Aorta (tissue), 5 donors: ENCODE results near the gene ARFIP1. TPM values are rescaled to one million over a fixed set of nuclear protein-coding genes. Genes with fewer than 3 reads are reported as not detected.

Experiments
- ATAC-seq: fragments of 200-7000 bp; cut with Tn5 transposase; one replicate; pipeline ENCODE4 v1.9.1; 2022; ENCODE audit warnings: moderate library complexity; ENCODE audit not compliant: low FRiP score
- DNase-seq, 2 donors: peaks; one replicate each; pipeline ENCODE4 v3.0.0-alpha.2; 2020
- H3K27ac ChIP-seq, 2 donors: one replicate each; pipeline ENCODE4 v1.5.1; 2013; ENCODE audit warnings: low read length in 2 of 2, mild to moderate bottlenecking in 2 of 2, moderate library complexity in 2 of 2, control low read depth in 1 of 2, inconsistent platforms in 1 of 2, low read depth in 1 of 2
- H3K27me3 ChIP-seq, 2 donors: one replicate each; pipeline ENCODE4 v1.6.1; 2013; ENCODE audit warnings: control low read depth in 1 of 2, low read length in 1 of 2, mild to moderate bottlenecking in 1 of 2, moderate library complexity in 1 of 2; ENCODE audit not compliant: insufficient read depth in 2 of 2, control insufficient read depth in 1 of 2
- H3K36me3 ChIP-seq, 2 donors: one replicate each; pipeline ENCODE4 v1.6.1; 2013; ENCODE audit warnings: control low read depth in 1 of 2, low read length in 1 of 2, mild to moderate bottlenecking in 1 of 2; ENCODE audit not compliant: insufficient read depth in 2 of 2, control insufficient read depth in 1 of 2
- H3K4me1 ChIP-seq, 2 donors: one replicate each; pipeline ENCODE4 v1.6.1; 2013; ENCODE audit warnings: low read length in 2 of 2, control low read depth in 1 of 2, mild to moderate bottlenecking in 1 of 2, moderate library complexity in 1 of 2; ENCODE audit not compliant: insufficient read depth in 2 of 2, control insufficient read depth in 1 of 2
- H3K4me3 ChIP-seq, 2 donors: one replicate each; pipeline ENCODE4 v1.5.1; 2013; ENCODE audit warnings: low read length in 2 of 2, control low read depth in 1 of 2, mild to moderate bottlenecking in 1 of 2
- H3K9me3 ChIP-seq: one replicate; pipeline ENCODE4 v1.6.1; 2013; ENCODE audit warnings: mild to moderate bottlenecking, low read length; ENCODE audit not compliant: control insufficient read depth
- WGBS, 2 donors: extraction: QIAGEN DNeasy Blood & Tissue Kit; methylation state at CpG; one replicate each; pipeline ENCODE4 v1.1.7; 2013; 5-methylcytosine and 5-hydroxymethylcytosine counted together
- intact Hi-C, 2 donors: fragments of 100-400 bp; cut with DNase I; formaldehyde crosslinking; loops; one replicate each; pipeline versions ENCODE4 v1.14.2 to v1.15.0; 2022
- polyA plus RNA-seq, 2 donors: library from polyadenylated mRNA; stranded (reverse); fragments of 200-250 nt; gene quantifications; one replicate each; pipeline ENCODE4 v1.2.3, GENCODE V29; 2013
- total RNA-seq, 2 donors: library from RNA; stranded (reverse); fragmentation: NEBNext Ultra II Directional; extraction: Animal tissue kit (Norgen Biotek cat#: 25700); gene quantifications; one replicate each; pipeline ENCODE4 v1.2.1, GENCODE V29; 2021
- donor health status: healthy with polysubstance abuse.
- donor health status: Bipolar disorder and iron deficiency.
- donor health status: DM: no; HTN: no; CAD: no.
- donor health status: DM: no; HTN: no; CAD: no.
- donor health status: DM: yes; HTN: yes; CAD: no.

ARFIP1 gene
- total and polyA plus RNA-seq, 4 donors = 16.5 to 30.4 (median 28.4) TPM

- ATAC-seq (no peak), DNase-seq (no peak)
- H3K4me3 ChIP-seq = no peak overlapping the region
- intact Hi-C loops = no loop called here
- H3K27me3 ChIP-seq = no peaks in the 10 kb centered on the region
- H3K36me3 ChIP-seq = peaks cover 0 to 2% of the 10 kb centered on the region in 2 donors
- 97 to 99% methylated on average over 9 of the region's 9 CpGs for WGBS, 2 donors
- H3K9me3 ChIP-seq = no peaks in the 10 kb centered on the region
- H3K4me1 ChIP-seq = no peaks in the 10 kb centered on the region
- H3K27ac ChIP-seq = no peak overlapping the region
Observed at GRCh38 chr4:152945639-152946038, 165.9 kb downstream of the ARFIP1 start.

- Histone ChIP-seq H3K4me3 (no peak overlapping the region), H3K4me1 (no peaks in the 10 kb centered on the region), H3K27me3 (no peaks in the 10 kb centered on the region), H3K36me3 (peaks cover 0 to 2% of the 10 kb centered on the region in 2 donors), H3K27ac (no peak overlapping the region), H3K9me3 (no peaks in the 10 kb centered on the region)
- intact Hi-C loops = no loop called here
- ATAC-seq = no peak
- 84 to 88% methylated on average over 4 of the region's 4 CpGs for WGBS, 2 donors
- DNase-seq = no peak
Observed at GRCh38 chr4:152946446-152946845, 166.7 kb downstream of the ARFIP1 start.

- no peaks in the 10 kb centered on the region for H3K4me1 ChIP-seq
- H3K27me3 ChIP-seq = no peaks in the 10 kb centered on the region
- no peak overlapping the region for H3K4me3 ChIP-seq
- H3K27ac ChIP-seq = no peak overlapping the region
- no peak for ATAC-seq
- no peak for DNase-seq
- intact Hi-C loops = no loop called here
- WGBS, 2 donors = 80 to 83% methylated on average over 2 of the region's 2 CpGs
- no peaks in the 10 kb centered on the region for H3K9me3 ChIP-seq
- H3K36me3 ChIP-seq = peaks cover 0 to 2% of the 10 kb centered on the region in 2 donors
Observed at GRCh38 chr4:152947311-152947710, 167.6 kb downstream of the ARFIP1 start.

- Histone ChIP-seq H3K27ac (no peak overlapping the region), H3K27me3 (no peaks in the 10 kb centered on the region), H3K9me3 (no peaks in the 10 kb centered on the region), H3K4me1 (no peaks in the 10 kb centered on the region), H3K36me3 (no peaks in the 10 kb centered on the region), H3K4me3 (no peak overlapping the region)
- DNase-seq (no peak), ATAC-seq (no peak)
- intact Hi-C loops = no loop called here
- WGBS, 2 donors = 75 to 76% methylated on average over 8 of the region's 8 CpGs
Observed at GRCh38 chr4:152949930-152950329, 170.2 kb downstream of the ARFIP1 start.

- WGBS, 2 donors = 62 to 75% methylated on average over 11 of the region's 11 CpGs
Observed at GRCh38 chr4:152950402-152951274, 170.9 kb downstream of the ARFIP1 start.

GRCh38 chr4:152951348-152951747, 171.6 kb downstream of the ARFIP1 start:
- no peak for DNase-seq
- H3K4me1 ChIP-seq = no peaks in the 10 kb centered on the region
- no peaks in the 10 kb centered on the region for H3K27me3 ChIP-seq
- H3K9me3 ChIP-seq = no peaks in the 10 kb centered on the region
- H3K4me3 ChIP-seq = no peak overlapping the region
- WGBS, 2 donors = 73 to 78% methylated on average over 3 of the region's 3 CpGs
- ATAC-seq = no peak
- no peak overlapping the region for H3K27ac ChIP-seq
- intact Hi-C loops = no loop called here
- no peaks in the 10 kb centered on the region for H3K36me3 ChIP-seq

More at GRCh38 chr4:152950402-152951274, 170.9 kb downstream of the ARFIP1 start:
- intact Hi-C loops = no loop called here
- no peaks in the 10 kb centered on the region for H3K27me3 ChIP-seq
- DNase-seq (no peak), ATAC-seq (no peak)
- no peaks in the 10 kb centered on the region for H3K36me3 ChIP-seq
- H3K9me3 ChIP-seq = no peaks in the 10 kb centered on the region
- no peaks in the 10 kb centered on the region for H3K4me1 ChIP-seq
- no peak overlapping the region for H3K27ac ChIP-seq
- H3K4me3 ChIP-seq = no peak overlapping the region

- Histone ChIP-seq H3K4me1 (no peaks in the 10 kb centered on the region), H3K27ac (no peak overlapping the region), H3K27me3 (no peaks in the 10 kb centered on the region), H3K4me3 (no peak overlapping the region), H3K9me3 (no peaks in the 10 kb centered on the region), H3K36me3 (no peaks in the 10 kb centered on the region)
- WGBS, 2 donors = 88 to 91% methylated on average over 3 of the region's 3 CpGs
- ATAC-seq = no peak
- intact Hi-C loops = no loop called here
- DNase-seq = no peak
Observed at GRCh38 chr4:152953514-152953913, 173.8 kb downstream of the ARFIP1 start.

GRCh38 chr4:152954741-152955140, 175.0 kb downstream of the ARFIP1 start:
- DNase-seq (no peak), ATAC-seq (no peak)
- Histone ChIP-seq H3K4me1 (no peaks in the 10 kb centered on the region), H3K9me3 (no peaks in the 10 kb centered on the region), H3K4me3 (no peak overlapping the region), H3K27ac (no peak overlapping the region), H3K27me3 (peaks cover 0 to 1% of the 10 kb centered on the region in 2 donors), H3K36me3 (no peaks in the 10 kb centered on the region)
- intact Hi-C loops = no loop called here
- 89 to 94% methylated on average over 1 of the region's 1 CpG for WGBS, 2 donors

GRCh38 chr4:152956147-152956546, 176.4 kb downstream of the ARFIP1 start:
- H3K9me3 ChIP-seq = no peaks in the 10 kb centered on the region
- DNase-seq (no peak), ATAC-seq (no peak)
- no peaks in the 10 kb centered on the region for H3K4me1 ChIP-seq
- intact Hi-C loops = no loop called here
- no peaks in the 10 kb centered on the region for H3K36me3 ChIP-seq
- no peak overlapping the region for H3K27ac ChIP-seq
- peaks cover 0 to 2% of the 10 kb centered on the region in 2 donors for H3K27me3 ChIP-seq
- H3K4me3 ChIP-seq = no peak overlapping the region
- 93 to 96% methylated on average over 2 of the region's 2 CpGs for WGBS, 2 donors
